CD4-positive, alpha-beta T cell treated with Interleukin-17A for 4 hours (primary cell): ENCODE measurements around the gene MPG.

Experiments
- DNase-seq: peaks from one replicate; pipeline ENCODE4 v3.0.0-alpha.2; 2020; ENCODE audit warnings: mixed read lengths

MPG gene

DNA sequence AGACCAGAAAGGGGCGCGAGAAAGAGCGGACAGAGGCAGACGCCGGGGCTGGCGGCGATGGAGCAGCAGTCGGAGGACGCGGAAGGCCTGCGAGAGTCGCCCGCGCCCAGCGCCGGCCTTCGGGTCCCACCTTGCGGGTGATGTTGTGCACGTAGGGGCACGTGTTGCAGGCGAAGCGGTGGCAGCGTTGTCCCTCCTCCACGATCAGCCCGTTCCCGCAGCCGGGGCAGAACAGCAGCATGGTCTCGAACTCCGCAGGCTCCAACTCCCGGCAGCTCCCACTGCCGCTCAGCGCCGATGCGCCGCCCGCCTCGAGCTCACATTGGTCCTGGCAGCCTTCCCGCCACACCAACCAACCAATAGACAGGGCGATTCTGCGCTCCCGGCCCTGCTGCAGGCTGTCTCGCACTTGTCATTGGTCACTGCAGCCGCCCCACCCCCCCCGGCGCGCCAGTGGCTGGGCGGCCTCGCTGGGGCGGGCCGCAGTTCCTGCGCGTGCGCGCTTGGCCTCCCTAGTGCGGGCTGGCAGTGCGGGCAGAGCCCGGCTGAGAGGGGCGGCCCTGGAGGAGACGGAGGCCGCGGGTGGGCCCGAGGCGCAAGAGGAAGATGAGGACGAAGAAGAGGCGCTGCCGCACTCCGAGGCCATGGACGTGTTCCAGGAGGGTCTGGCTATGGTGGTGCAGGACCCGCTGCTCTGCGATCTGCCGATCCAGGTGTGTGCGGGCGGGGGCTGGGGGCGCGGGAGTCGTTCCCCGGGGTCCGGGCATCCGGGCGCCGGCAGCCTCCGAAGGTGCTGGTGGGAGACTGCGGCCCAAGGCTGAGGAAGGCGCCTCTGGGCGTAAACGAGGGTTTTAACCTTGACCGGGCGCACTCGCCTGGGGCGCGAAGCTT lies 24.4 kb upstream of the MPG start, which contains the start of the genes POLR3K and SNRNP25:
TSS of gene POLR3K (minus strand) at position 263 of the 891 bp plus-strand sequence. CDS start at position 241, 22 bp downstream.
TSS of gene SNRNP25 (plus strand) at position 483 of the 891 bp plus-strand sequence. CDS start at position 672, 189 bp downstream.
- DNase-seq: peak; percentile 98

DNA sequence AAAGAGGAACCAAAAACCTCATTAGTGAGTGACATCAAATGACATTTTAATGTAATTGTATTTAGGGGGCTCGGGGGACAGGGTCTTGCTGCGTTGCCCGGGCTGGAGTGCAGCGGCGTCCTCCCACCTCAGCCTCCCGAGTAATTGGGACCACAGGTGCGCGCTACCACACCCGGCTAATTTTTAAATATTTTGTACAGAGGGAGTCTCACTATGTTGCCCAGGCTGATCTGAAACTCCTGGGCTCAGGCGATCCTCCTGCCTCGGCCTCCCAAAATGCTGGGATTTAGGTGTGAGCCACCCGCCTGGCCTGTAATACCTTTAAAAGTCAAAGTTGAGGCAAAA lies 23.8 kb upstream of the MPG start:
- no peak for DNase-seq

DNA sequence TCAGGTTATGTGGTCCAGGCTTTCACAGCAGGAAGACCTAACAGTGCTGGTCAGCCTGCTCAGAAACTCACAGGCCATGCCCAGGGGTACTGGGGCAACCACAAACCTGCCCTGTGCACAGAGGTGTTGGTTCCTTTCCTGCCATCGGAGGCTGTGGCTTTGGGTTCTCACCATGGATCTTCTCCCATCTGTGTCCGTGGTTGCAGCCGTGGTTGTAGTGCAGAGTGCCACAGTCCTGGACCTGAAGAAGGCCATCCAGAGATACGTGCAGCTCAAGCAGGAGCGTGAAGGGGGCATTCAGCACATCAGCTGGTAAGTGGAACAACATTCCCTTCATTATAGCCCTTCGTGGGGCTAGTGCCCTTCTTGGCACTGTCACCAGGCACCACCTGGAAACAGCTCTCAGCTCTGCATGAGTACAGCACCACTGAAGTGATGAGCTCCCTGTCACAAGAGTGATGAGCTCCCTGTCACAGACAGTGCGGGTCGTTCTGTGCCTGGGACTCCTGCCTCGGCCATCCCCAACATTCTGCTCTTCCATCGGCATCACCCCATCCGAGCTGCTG lies 22.4 kb upstream of the MPG start:
- DNase-seq: no peak

DNA sequence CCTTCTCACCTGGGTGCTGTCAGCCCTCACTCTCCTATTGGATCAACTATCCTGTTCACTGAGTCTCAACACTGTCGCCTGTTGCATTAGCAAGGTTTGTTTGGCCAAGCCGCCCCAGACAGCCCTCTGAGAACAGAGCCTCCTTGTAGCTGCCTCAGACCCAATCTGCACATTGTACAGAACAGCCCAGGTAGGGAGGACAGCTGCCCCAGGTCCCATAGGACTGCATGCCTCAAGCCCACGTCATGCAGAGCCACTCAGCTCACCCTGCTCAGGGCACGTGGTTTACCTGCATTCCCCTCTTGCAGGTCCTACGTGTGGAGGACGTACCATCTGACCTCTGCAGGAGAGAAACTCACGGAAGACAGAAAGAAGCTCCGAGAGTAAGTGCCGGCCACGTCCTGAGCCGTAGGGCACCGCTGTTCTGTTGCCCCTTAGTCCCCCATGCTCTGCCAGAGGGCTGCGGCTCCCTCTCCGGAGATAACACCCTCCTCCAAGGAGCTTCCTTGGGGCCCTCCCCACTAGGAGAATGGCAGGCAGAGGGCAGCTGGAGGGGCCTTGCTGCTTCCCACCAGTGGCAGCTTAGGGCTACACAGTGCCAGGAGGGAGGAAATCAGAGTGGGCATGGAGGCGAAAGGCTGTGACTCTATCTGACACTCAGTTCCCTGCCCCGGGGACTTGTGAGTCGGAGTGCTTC lies 21.6 kb upstream of the MPG start:
- DNase-seq: no peak

DNA sequence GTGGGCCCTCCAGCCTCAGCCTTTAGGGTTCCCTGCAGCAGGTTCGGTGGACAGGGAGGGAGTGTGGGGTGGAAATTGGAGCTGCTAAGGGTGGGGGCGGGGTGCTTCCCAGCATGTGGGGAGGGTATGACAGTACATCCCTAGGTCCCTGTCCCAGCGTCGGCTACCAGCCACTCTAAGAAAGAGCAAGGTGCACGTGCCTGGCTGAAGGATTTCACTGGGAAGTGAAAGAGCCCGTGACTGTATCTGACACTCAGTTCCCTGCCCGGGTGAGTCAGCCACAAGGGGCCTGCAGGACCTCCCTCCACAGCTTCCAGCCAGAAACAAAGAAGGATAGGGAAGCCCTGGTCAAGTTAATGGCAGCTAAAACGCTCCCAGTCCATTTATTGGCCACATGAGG lies 20.3 kb upstream of the MPG start:
- no peak for DNase-seq

DNA sequence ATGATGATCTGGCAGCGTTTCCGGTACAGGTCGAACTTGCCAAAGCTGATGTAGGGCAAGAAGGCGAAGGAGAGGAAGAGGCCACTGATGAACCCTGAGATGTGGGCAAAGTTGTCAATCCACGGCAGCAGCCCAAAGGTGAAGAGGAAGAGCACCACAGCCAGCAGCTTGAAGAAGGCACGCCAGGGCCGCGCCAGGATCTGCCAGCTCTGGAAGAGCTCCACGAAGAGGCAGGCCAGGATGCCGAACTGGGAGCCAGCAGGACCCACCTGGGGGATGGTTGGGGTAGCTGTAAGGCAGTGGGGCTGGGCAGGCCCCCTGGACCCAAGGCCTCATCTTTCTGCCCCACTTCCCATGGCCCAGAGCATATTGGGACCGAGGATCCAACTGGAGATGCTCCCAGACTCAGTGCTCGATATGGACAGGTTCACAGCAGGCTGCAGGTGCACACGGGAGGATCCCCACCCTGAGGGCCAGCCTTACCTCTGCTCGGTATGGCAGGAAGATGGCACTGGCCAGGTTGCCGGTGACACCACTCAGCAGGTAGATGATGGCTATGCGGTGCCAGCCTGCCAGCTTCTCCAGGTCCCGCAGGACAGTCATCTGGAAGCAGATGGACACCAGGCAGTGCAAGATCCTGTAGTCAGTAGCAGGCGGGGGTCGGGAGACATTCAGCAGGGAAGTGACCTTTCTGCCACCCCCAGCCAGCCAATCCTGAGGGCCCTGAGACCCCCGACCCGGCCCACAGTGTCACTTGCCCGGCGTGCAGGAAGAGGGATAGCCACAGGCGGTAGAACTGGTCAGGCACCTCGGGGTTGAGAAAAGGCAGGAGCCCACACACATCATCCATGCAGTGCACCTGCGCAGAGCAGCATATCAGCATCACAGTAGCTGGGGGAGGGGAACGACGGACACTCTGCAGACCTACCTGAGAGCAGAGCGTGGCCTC lies 19.3 kb upstream of the MPG start:
- DNase-seq: no peak

GRCh38 chr16:59440-60059 lies 18.5 kb upstream of the MPG start:
- no peak for DNase-seq

DNA sequence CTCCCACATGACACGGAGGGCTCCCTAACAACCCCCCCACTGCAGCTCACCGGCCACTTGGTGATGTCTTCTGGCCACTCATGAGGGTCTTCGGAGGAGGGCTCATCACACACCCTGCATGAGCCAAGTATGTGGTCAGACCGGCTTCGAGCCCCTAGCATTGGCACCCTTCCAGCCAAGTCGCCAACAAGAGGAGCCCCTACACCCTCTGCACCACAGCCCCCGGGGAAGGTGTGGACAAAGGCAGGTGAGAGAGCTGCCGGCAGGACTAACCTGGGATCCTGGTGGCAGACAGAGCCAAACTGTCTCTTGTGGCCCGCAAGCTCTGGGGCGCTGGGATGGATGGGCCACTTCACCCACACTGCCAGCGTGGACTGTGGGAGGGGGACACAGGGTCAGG lies 17.9 kb upstream of the MPG start:
- DNase-seq: no peak

- DNase-seq: no peak
These were observed 16.8 kb upstream of the MPG start for GRCh38 chr16:60929-61878.

- no peak for DNase-seq
These were observed 16.1 kb upstream of the MPG start for GRCh38 chr16:61879-62281.

GRCh38 chr16:62283-62967 lies 15.6 kb upstream of the MPG start:
- no peak for DNase-seq

DNA sequence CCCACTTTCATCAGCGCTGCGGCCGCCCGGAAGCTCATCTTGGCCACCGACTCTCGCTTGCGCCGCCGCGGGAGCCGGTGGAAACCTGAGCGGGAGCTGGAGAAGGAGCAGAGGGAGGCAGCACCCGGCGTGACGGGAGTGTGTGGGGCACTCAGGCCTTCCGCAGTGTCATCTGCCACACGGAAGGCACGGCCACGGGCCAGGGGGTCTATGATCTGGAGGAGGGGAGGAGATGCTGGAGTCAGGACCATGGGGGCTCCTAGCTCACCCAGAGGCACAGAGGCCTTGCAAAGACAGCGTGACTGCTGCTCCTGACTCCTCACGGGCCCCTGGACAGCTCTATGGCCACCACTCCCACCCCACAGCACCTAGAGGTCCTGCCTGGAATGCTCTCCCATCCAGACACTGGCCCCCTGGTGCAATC lies 15.0 kb upstream of the MPG start:
- DNase-seq: no peak

DNA sequence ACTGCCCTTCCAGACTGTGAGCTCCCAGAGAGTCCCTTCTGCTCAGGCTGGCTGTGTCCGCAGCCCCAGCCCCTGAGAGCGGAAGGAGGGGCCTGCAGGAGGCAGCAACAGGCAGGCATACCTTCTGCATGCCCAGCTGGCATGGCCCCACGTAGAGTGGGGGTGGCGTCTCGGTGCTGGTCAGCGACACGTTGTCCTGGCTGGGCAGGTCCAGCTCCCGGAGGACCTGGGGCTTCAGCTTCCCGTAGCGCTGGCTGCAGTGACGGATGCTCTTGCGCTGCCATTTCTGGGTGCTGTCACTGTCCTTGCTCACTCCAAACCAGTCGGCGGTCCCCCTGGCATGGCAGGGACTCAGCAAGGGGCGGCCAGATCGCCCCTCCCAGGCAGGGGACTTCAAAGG lies 14.6 kb upstream of the MPG start:
- DNase-seq: no peak

DNA sequence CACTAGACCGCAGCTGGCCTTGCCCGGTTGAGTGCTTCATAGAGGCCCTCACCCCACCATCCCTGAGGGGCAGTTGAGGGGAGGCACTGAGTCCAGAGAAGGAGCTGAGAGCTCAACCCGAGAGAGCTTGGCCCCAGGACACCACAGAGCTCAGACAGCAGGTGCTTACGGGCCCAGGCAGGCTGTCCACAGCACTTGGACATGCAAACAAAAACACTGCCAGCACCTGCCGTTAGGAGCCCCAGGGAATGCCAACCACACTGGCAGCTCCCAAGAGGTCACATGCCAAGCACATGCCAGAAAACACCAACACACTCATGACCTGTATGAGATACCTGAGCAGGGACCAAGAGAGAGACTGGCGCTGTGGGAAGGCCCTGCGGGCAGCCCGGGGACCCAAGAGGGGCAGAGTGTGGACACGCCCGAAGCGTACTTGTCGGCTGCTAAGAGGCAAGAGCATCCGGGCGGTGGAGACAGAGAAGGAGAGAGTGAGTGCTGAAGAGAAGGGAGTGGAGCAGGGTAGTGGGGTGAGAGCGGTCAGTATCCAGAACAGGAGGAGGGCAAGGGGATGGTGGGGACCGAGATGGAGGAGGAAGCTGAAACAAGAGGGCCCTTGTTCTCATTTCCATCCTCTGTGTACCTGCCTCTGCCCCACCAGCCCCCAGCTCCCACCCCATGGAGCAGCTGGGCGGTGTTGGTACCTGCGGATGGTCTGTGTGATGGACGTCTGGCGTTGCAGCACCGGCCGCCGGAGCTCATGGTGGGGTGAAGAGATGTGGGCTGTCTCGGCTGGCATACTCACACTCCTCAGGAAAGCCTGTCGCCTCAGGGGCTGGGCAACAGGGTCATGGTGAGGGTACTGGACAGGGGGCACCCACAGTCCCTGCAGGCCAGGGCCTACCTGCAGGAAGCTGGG lies 13.8 kb upstream of the MPG start:
- no peak for DNase-seq

DNA sequence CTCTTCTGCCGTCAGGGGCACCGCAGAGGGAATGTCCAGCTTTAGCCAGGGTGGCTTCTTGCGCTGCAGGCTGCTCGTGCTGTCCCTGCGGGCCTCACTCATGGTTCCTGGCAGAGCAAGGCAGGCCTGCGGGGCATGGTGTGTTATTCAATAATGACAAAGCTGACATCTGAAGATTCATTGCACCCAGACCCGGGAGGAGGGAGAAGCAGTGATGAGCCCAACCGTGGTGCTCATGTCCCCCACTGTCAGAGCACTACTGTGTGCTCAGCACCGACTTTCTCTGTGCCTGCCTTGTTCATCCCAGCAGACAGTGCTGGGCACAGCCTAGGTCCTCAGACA lies 13.1 kb upstream of the MPG start:
- DNase-seq: no peak

DNA sequence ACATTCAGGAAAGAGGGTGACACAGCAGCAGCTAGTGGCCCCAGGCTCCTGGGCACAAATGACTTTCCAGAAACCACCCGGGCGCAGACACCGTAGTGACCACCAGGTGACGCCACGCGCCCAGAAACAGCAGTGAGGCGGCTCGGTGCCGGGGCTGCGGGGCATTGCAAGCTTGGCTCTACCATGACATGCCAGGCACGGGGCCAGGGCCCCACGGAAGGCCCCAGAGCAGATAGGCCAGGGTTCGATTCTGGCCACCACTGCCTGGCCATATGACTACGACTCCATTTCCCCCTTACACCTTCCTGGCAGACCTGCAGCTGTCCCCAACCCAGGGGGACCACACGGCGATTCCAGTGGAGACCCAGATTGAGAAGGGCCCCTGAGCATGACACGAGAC lies 12.3 kb upstream of the MPG start:
- peak; percentile 88 for DNase-seq

DNA sequence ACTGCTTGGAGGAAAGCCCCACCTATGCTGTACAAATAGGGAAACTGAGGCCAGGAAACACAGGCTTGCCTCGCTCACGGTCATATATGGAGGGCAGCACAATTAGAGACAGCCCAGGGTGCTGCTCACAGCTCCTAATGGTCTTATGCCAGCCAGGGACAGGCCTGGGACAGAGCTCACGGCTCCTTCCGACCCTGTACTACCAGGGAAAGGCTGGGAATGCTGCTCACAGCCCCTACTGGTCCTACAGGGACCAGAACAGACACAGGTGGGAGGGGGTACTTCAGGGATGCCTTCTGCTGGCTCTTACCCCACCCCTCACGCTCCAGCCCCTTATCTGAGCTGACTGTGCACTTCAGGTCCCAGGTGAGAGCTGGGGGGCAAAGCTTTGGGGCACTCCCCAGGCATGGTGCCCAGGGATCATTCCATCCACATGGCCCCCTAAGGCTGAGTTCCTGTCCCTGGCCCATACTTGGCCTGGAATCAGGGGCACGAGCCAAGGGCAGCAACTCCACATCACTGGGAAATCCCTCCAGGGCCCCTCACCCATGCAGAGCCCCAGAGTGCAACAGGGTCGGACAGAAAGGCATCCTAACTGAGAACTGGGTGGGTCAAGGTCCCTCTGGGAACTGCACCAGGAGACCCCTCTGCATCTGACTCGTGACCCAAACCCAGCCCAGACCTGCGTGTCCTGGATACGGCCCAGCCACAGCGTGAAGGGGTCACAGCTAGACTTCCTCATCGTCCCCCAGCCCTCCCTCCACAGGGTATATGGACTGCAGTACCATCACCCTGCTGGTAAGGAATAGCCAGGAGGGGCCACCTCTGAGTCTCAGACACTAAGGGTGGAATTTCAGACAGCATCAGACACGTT lies 11.5 kb upstream of the MPG start:
- DNase-seq: no peak

GRCh38 chr16:67183-67791 lies 10.7 kb upstream of the MPG start:
- no peak for DNase-seq
